DOHH2 (cell line): Measurements from ENCODE around the gene NTMT1.

Experiments
- H3F3A ChIP-seq: fragments of 200-600 bp; sonication (generic), shearing (Covaris generic); 2 replicates; pipeline ENCODE4 v1.6.0; 2016; ENCODE audit warnings: antibody characterized with exemption, mild to moderate bottlenecking; ENCODE audit not compliant: control insufficient read depth, insufficient read depth
- H3K27ac ChIP-seq: fragments of 200-600 bp; sonication (generic); 2 replicates; pipeline ENCODE4 v1.5.1; 2014; ENCODE audit warnings: low read depth, mild to moderate bottlenecking, low read length, moderate library complexity
- H3K27me3 ChIP-seq: fragments of 200-600 bp; sonication (generic); 2 replicates; pipeline ENCODE4 v1.6.1; 2014; ENCODE audit warnings: mild to moderate bottlenecking, low read length, mixed read lengths; ENCODE audit not compliant: control insufficient read depth
- H3K36me3 ChIP-seq: fragments of 200-600 bp; sonication (generic); 2 replicates; pipeline ENCODE4 v1.6.1; 2014; ENCODE audit warnings: mild to moderate bottlenecking, low read length, moderate library complexity, mixed read lengths; ENCODE audit not compliant: control insufficient read depth
- H3K4me1 ChIP-seq: fragments of 200-600 bp; sonication (generic); 2 replicates; pipeline ENCODE4 v1.6.1; 2014; ENCODE audit warnings: mild to moderate bottlenecking, low read length, mixed read lengths; ENCODE audit not compliant: control insufficient read depth
- H3K4me2 ChIP-seq: fragments of 200-600 bp; sonication (generic); 2 replicates; pipeline ENCODE4 v1.6.0; 2014; ENCODE audit warnings: mild to moderate bottlenecking, low read length, moderate library complexity
- H3K4me3 ChIP-seq: fragments of 200-600 bp; sonication (generic); 2 replicates; pipeline ENCODE4 v1.5.1; 2014; ENCODE audit warnings: mild to moderate bottlenecking, low read length, mixed read lengths
- H3K79me2 ChIP-seq: fragments of 200-600 bp; sonication (generic); 2 replicates; pipeline ENCODE4 v1.6.1; 2014; ENCODE audit warnings: mild to moderate bottlenecking, low read length, mixed read lengths; ENCODE audit not compliant: control insufficient read depth
- H3K9me2 ChIP-seq: fragments of 200-600 bp; sonication (generic); replicated peaks from 2 replicates; pipeline ENCODE4 v1.6.1; 2014; ENCODE audit warnings: mild to moderate bottlenecking, low read length, mixed read lengths; ENCODE audit not compliant: control insufficient read depth
- H3K9me3 ChIP-seq: fragments of 200-600 bp; sonication (generic); 2 replicates; pipeline ENCODE4 v1.6.1; 2014; ENCODE audit warnings: antibody characterized with exemption, low read length, mixed read lengths; ENCODE audit not compliant: control insufficient read depth, insufficient read depth
- H4K20me1 ChIP-seq: fragments of 200-600 bp; sonication (generic); 2 replicates; pipeline ENCODE4 v1.6.0; 2014; ENCODE audit warnings: low read depth, mild to moderate bottlenecking, antibody characterized with exemption, low read length, moderate library complexity; ENCODE audit not compliant: control insufficient read depth, insufficient read depth
- CTCF ChIP-seq: fragments of 200-600 bp; sonication (generic); IDR thresholded peaks from one replicate; pipeline ENCODE4 v1.5.1; 2014; ENCODE audit warnings: antibody characterized with exemption, mild to moderate bottlenecking, low read depth, low read length; ENCODE audit not compliant: poor library complexity, severe bottlenecking
- EZH2phosphoT487 ChIP-seq: fragments of 200-600 bp; sonication (generic); IDR thresholded peaks from 2 replicates; pipeline ENCODE4 v1.6.1; 2017; ENCODE audit warnings: borderline replicate concordance, mild to moderate bottlenecking, antibody characterized with exemption, low read length, moderate library complexity, mixed read lengths

NTMT1 gene

GRCh38 chr9:129629251-129629820 is 3.4 kb downstream of the NTMT1 start:
- Histone ChIP-seq H4K20me1 (peaks cover 43% of the 10 kb centered on the region), H3K4me2 (no peak overlapping the region)

GRCh38 chr9:129630967-129631673 is 5.2 kb downstream of the NTMT1 start:
- Histone ChIP-seq H3K27me3 (no peaks in the 10 kb centered on the region), H3K36me3 (peaks cover 90% of the 10 kb centered on the region), H3K9me3 (no peaks in the 10 kb centered on the region), H3K4me3 (no peak overlapping the region), H3K4me2 (no peak overlapping the region), H3K27ac (no peak overlapping the region), H3K4me1 (peaks cover 19% of the 10 kb centered on the region), H3F3A (no peaks in the 10 kb centered on the region), H3K9me2 (no peaks in the 10 kb centered on the region), H4K20me1 (peaks cover 43% of the 10 kb centered on the region), H3K79me2 (peaks cover 84% of the 10 kb centered on the region)
- TF ChIP-seq EZH2phosphoT487 (no peak), CTCF (no peak)

More at GRCh38 chr9:129629251-129629820, 3.4 kb downstream of the NTMT1 start:
- Histone ChIP-seq H3F3A (peaks cover 9% of the 10 kb centered on the region), H3K27me3 (no peaks in the 10 kb centered on the region), H3K4me3 (no peak overlapping the region), H3K9me2 (no peaks in the 10 kb centered on the region), H3K36me3 (peaks cover 78% of the 10 kb centered on the region), H3K4me1 (peaks cover 33% of the 10 kb centered on the region), H3K79me2 (peaks cover 82% of the 10 kb centered on the region), H3K9me3 (no peaks in the 10 kb centered on the region), H3K27ac (no peak overlapping the region)
- no peak for TF ChIP-seq CTCF

- peaks cover 43% of the 10 kb centered on the region for H4K20me1 ChIP-seq
Observed at GRCh38 chr9:129631674-129632129, 5.7 kb downstream of the NTMT1 start.

More at GRCh38 chr9:129631674-129632129, 5.7 kb downstream of the NTMT1 start:
- H3K4me2 ChIP-seq: no peak overlapping the region
- H3K9me3 ChIP-seq: no peaks in the 10 kb centered on the region
- H3K27ac ChIP-seq: no peak overlapping the region
- no peaks in the 10 kb centered on the region for H3K9me2 ChIP-seq
- H3K4me3 ChIP-seq: no peak overlapping the region
- TF ChIP-seq EZH2phosphoT487 (no peak), CTCF (no peak)
- H3K79me2 ChIP-seq: peaks cover 79% of the 10 kb centered on the region
- 0 out of 2 replicates have a peak, but pooled peaks cover 2% of the 10 kb centered on the region for H3F3A ChIP-seq
- H3K36me3 ChIP-seq: peaks cover 87% of the 10 kb centered on the region
- H3K4me1 ChIP-seq: peaks cover 19% of the 10 kb centered on the region
- H3K27me3 ChIP-seq: no peaks in the 10 kb centered on the region
